GM12892 (cell line): ENCODE measurements around the gene CFAP52.

ENCODE experiments used
- DNase-seq: peaks from one replicate; pipeline ENCODE4 v3.0.0; 2011; ENCODE audit not compliant: insufficient read length
- FAIRE-seq: peaks from 2 replicates; lab custom pipeline; 2011; peaks lifted over from hg19 to GRCh38; lab: Jason Lieb, UNC
- POLR2A ChIP-seq: IDR thresholded peaks from 2 replicates; pipeline ENCODE4 v1.6.1; 2011; ENCODE audit warnings: low read depth, low read length, control low read depth
- POLR2AphosphoS5 ChIP-seq: IDR thresholded peaks from 2 replicates; pipeline ENCODE4 v1.6.1; 2011; ENCODE audit warnings: low read depth, low read length, control low read depth
- TAF1 ChIP-seq: IDR thresholded peaks from 2 replicates; pipeline ENCODE4 v1.6.1; 2011; ENCODE audit warnings: low read depth, mild to moderate bottlenecking, control low read depth, low read length, borderline replicate concordance

The CFAP52 gene

DNA sequence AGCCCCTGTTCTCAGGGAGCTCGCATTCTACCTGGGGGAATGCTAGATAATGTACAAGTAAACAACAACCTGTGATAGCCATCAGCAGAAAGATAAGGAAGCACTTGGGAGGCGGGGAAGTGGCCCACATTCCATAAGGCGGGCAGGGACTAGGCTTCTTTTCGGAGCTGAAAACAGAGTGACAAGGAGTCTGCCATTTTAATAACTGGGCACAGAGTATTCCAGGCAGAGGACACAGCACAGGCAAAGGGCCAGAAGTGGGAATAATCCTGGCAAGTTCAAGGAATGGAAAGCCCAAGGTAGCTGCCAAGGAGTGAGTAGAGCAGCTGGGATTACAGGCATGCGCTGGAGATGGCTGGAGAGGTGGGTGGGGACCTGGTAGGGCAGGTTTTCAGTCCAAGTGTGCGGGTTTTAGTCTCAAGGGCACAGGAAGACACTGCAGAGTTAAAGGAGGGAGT is 93.1 kb downstream of the CFAP52 start:
- TF ChIP-seq POLR2A: no peak
- no peak for TF ChIP-seq POLR2AphosphoS5
- no peak for TF ChIP-seq TAF1
- DNase-seq (no peak), FAIRE-seq (no peak)

DNA sequence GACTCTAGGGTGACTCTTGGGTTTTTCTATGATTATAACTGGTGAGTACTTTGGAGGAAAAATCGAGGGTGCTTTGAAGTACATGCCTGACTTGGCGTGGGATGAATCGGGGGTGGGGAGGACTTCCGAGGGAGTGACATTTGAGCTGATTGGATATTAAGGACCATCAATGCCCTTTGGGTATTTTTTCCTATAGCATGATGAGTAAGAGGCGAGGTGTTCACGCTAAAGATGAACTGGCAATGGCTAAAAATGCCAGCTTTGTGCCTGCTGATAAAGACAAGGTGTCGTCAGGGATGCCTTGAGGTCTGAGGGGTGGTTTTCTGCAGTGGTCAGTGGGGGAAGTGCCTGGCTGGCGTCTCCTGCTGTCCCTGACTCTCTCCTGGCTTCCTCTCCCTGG is 94.2 kb downstream of the CFAP52 start:
- no peak for TF ChIP-seq POLR2AphosphoS5
- DNase-seq: no peak
- FAIRE-seq: no peak

DNA sequence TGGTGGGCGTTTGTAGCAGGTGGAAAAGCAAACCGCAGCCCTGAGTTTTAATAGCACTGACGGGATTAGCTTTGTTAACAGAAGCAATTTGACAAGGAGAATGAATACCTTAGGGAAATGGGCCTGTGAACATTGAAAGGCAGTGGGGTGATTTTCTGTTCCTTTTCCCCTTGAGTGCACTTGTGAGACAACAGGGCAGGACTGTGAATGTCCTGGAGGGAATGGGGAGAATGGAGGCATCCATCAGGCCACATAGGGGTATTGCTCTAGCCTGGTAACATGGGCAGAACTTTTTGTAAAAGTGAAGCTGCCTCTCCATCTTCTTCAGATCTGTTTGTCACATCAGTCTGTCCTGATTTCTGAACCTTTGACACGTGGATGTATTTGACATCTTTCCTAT is 95.1 kb downstream of the CFAP52 start:
- no peak for DNase-seq
- TF ChIP-seq POLR2A (no peak), TAF1 (no peak), POLR2AphosphoS5 (no peak)
- FAIRE-seq: no peak

DNA sequence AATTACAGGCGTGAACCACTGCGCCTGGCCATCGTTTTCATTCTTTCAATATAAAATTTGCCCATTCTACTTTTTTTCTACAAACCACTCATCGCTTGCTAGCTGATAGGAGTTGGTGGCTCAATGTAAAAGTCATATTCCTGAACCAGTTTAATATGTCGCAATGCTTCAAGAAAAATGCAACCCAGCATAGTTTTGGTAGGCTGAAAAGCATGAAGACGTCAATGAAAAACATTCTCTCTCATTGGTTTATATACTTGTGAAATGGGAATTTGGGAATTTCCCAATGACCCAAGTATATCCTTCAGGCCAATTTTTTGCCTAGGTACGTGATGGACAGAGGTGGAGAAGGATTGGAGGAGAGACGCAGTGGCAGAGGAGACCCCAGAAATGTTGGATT is 95.8 kb downstream of the CFAP52 start:
- TF ChIP-seq TAF1: no peak
- TF ChIP-seq POLR2A: no peak
- no peak for TF ChIP-seq POLR2AphosphoS5
- FAIRE-seq: no peak
- DNase-seq: no peak

DNA sequence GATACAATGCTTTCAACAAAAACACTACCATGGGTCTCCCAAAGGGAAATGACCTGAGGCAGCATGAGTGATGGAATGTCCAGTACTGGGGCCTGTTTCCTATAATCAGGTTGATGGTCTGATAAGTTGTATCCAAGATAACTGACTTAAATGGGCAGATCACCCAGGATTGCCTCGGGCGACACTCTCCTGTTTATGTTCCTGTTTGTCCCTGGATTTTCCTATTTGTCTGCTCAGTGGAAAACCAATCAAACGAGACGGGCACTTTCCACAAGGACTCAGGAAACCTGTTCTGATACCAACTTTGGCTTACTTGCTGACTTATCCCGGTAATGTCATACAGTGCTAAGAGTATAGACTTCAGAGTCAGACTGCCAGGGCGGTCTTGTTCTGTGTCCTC is 96.2 kb downstream of the CFAP52 start:
- TF ChIP-seq TAF1: no peak
- FAIRE-seq: no peak
- DNase-seq: no peak

DNA sequence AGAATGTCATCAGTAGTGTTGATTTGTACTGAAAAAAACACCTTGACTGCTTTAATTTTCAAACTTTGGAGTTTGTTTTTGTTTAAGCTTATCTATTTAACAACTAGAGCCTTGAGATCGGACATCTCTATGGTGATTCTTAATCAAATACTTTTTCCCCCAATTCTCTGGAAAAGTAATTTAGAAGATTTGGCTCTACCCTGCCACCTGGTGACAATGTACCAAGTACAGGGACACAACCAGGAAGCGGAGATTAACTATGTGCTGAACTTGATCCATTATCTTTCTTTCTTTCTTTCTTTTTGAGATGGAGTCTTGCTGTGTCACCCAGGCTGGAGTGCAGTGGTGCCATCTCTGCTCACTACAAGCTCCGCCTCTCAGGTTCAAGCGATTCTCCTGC is 99.6 kb downstream of the CFAP52 start:
- DNase-seq (no peak), FAIRE-seq (no peak)
- TF ChIP-seq POLR2AphosphoS5: no peak

DNA sequence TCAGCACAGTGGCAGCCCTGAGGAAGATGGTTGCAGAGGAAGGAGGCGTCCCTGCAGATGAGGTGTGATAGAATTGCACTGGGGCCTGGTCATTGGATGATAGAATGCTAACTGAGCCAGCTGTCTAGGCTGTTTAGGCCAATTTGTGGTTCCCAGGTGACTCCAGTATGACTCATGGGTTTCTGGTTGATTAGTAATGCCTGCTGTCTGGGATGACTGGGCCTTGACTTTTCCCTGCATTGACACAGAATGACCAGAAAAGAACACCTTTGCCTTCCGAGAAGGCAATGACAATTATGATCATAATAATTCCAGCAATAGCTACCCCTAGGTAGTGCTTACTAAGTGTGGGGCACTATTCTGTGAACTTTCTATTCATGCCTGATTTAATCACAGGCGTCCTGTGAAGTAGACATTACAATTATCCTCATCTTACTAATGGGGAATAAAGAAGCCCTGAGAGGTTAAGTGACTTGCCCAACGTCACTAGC is 100.4 kb downstream of the CFAP52 start:
- FAIRE-seq: no peak
- TF ChIP-seq POLR2A (no peak), POLR2AphosphoS5 (no peak), TAF1 (no peak)
- no peak for DNase-seq

DNA sequence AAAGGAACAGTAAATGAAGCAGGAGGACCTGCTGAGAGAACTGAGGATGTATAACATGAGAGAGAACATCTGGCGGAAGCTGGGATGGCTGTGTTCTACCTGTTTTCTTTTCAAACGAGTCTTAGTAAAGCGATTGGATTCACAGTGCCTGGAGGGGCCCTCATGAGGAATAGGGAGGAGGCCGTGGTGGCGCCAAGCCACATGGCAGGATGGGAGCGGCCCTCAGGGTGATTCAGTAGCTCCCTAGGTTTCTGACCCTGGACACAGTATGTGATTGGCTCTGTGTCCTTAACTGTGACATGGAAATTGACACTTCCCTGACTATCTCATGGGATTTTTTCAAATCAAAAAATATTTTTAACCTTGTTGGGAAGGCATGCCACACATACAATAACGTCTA is 101.0 kb downstream of the CFAP52 start:
- FAIRE-seq: no peak
- DNase-seq: no peak
- no peak for TF ChIP-seq POLR2AphosphoS5
- TF ChIP-seq POLR2A: no peak
- no peak for TF ChIP-seq TAF1

DNA sequence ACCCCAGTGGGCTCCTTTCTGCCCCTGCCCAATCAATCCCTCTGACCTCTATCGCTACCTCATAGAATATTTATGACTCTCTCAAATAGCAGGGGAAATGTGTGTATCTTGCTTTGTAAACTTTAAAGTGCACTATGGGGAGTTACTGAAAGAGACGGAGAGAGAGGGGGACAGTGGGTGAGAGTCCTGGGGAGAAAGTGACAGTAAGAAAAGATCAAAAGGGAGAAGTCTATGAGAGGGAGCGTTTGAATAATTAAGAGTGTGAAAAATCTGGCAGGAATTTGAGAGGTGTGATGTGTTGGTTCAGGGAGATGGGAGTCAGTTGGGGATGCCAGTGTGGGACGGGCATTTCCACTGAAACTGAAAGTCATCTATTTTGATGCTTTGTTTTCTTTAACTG is 101.5 kb downstream of the CFAP52 start:
- no peak for DNase-seq
- FAIRE-seq: no peak
- no peak for TF ChIP-seq TAF1
- TF ChIP-seq POLR2A: no peak
- no peak for TF ChIP-seq POLR2AphosphoS5

DNA sequence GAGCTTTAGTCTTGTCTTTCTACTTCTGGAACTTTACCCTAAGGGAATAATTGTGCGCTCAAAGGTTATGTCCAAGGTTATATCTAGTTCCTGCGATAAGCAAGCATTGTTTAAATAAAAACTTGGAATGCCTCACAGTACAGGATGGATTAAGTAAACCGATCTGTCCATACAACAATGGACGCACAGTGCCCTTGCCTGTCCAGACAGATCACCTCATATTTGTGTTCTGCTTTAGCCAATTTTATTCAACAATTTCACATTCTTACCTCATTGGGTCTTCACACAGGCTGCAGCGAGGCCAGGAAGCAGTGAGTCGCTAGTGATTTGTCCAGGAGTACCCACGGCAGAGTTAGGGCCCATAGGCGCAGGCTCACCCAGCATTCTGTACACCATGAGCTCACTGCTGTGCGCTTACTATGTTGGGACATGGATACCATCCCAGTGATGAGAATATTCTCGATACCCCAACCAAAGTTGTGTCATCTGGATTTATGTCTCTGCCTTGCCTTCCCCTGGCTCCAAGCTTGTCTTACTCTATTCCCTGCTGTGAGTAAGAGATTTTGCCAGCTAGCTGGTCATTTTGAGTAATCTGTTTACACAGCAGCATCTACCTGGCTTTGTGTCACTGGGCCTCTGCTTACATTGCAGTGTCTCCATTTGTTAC is 108.6 kb downstream of the CFAP52 start:
- FAIRE-seq: no peak

More for the DNA sequence above, 108.6 kb downstream of the CFAP52 start:
- DNase-seq: no peak
- TF ChIP-seq POLR2AphosphoS5: no peak
- no peak for TF ChIP-seq TAF1
- no peak for TF ChIP-seq POLR2A
